ENCODE measurements around the gene EPHA5.

The EPHA5 gene

DNA sequence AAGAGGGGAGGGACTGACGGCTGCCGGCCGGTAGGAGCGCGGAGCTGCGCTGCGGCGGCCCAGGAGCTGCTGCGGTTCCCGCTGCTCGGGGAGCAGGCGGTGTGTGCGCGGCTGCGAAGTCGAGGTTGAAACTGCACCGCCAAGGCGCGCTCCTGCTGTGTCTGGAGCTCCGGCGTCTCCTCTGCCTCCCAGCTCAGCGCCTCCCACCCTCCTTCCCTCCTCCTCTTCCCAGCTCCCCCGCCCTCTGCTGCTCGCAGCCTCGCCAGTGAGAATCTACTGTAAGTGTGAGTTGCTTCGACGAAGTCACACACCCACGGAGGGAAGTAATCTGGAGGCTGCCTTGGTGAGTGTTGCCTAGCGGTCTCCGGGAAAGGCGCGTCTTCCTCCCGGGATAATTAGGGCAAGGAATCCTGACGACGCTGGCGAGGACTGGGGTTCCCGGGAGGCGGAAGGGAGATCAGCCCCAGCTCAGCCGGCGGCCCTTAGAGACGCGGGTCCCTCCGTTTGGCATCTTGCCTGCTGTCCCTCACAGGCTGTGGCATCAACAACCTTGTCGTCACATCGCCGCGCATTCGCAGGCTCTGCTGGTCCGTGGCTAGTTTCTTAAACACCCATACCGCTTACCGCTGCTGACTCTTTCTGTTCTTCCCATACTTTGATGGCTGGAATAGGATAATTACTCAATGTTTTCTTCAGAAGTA, at the start of gene EPHA5 (continued):
- TF ChIP-seq, protein P1, sequence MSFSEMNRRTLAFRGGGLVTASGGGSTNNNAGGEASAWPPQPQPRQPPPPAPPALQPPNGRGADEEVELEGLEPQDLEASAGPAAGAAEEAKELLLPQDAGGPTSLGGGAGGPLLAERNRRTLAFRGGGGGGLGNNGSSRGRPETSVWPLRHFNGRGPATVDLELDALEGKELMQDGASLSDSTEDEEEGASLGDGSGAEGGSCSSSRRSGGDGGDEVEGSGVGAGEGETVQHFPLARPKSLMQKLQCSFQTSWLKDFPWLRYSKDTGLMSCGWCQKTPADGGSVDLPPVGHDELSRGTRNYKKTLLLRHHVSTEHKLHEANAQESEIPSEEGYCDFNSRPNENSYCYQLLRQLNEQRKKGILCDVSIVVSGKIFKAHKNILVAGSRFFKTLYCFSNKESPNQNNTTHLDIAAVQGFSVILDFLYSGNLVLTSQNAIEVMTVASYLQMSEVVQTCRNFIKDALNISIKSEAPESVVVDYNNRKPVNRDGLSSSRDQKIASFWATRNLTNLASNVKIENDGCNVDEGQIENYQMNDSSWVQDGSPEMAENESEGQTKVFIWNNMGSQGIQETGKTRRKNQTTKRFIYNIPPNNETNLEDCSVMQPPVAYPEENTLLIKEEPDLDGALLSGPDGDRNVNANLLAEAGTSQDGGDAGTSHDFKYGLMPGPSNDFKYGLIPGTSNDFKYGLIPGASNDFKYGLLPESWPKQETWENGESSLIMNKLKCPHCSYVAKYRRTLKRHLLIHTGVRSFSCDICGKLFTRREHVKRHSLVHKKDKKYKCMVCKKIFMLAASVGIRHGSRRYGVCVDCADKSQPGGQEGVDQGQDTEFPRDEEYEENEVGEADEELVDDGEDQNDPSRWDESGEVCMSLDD (tag by site-specific recombination; IDR thresholded peaks at IDR 0.05): no peak
- peak; percentile 79 for TF ChIP-seq ZNF335 (tag by site-specific recombination; conservative IDR thresholded peaks at IDR 0.05)
- no peak for TF ChIP-seq ZNF792 (tag by site-specific recombination; IDR thresholded peaks at IDR 0.05)
- no peak for TF ChIP-seq ZNF223 (tag by site-specific recombination; IDR thresholded peaks at IDR 0.05)
- no peak for TF ChIP-seq ZNF544 (tag by site-specific recombination; IDR thresholded peaks at IDR 0.05)
- 0 out of 2 replicates have a peak, but pooled peaks have one; percentile 30 for TF ChIP-seq HOXD13 (CRISPR knock-in tag; IDR thresholded peaks at IDR 0.05; ENCODE audit: borderline replicate concordance)
- TF ChIP-seq, protein P2, sequence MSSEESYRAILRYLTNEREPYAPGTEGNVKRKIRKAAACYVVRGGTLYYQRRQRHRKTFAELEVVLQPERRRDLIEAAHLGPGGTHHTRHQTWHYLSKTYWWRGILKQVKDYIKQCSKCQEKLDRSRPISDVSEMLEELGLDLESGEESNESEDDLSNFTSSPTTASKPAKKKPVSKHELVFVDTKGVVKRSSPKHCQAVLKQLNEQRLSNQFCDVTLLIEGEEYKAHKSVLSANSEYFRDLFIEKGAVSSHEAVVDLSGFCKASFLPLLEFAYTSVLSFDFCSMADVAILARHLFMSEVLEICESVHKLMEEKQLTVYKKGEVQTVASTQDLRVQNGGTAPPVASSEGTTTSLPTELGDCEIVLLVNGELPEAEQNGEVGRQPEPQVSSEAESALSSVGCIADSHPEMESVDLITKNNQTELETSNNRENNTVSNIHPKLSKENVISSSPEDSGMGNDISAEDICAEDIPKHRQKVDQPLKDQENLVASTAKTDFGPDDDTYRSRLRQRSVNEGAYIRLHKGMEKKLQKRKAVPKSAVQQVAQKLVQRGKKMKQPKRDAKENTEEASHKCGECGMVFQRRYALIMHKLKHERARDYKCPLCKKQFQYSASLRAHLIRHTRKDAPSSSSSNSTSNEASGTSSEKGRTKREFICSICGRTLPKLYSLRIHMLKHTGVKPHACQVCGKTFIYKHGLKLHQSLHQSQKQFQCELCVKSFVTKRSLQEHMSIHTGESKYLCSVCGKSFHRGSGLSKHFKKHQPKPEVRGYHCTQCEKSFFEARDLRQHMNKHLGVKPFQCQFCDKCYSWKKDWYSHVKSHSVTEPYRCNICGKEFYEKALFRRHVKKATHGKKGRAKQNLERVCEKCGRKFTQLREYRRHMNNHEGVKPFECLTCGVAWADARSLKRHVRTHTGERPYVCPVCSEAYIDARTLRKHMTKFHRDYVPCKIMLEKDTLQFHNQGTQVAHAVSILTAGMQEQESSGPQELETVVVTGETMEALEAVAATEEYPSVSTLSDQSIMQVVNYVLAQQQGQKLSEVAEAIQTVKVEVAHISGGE (tag by site-specific recombination; conservative IDR thresholded peaks at IDR 0.05; ENCODE audit: low read depth): no peak
- TF ChIP-seq, protein P3, sequence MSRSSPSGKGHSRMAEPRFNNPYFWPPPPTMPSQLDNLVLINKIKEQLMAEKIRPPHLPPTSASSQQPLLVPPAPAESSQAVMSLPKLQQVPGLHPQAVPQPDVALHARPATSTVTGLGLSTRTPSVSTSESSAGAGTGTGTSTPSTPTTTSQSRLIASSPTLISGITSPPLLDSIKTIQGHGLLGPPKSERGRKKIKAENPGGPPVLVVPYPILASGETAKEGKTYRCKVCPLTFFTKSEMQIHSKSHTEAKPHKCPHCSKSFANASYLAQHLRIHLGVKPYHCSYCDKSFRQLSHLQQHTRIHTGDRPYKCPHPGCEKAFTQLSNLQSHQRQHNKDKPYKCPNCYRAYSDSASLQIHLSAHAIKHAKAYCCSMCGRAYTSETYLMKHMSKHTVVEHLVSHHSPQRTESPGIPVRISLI (tag by site-specific recombination; IDR thresholded peaks at IDR 0.05): no peak
- TF ChIP-seq ZNF221 (tag by site-specific recombination; IDR thresholded peaks at IDR 0.05; ENCODE audit: borderline replicate concordance): no peak
- TF ChIP-seq, protein P4, sequence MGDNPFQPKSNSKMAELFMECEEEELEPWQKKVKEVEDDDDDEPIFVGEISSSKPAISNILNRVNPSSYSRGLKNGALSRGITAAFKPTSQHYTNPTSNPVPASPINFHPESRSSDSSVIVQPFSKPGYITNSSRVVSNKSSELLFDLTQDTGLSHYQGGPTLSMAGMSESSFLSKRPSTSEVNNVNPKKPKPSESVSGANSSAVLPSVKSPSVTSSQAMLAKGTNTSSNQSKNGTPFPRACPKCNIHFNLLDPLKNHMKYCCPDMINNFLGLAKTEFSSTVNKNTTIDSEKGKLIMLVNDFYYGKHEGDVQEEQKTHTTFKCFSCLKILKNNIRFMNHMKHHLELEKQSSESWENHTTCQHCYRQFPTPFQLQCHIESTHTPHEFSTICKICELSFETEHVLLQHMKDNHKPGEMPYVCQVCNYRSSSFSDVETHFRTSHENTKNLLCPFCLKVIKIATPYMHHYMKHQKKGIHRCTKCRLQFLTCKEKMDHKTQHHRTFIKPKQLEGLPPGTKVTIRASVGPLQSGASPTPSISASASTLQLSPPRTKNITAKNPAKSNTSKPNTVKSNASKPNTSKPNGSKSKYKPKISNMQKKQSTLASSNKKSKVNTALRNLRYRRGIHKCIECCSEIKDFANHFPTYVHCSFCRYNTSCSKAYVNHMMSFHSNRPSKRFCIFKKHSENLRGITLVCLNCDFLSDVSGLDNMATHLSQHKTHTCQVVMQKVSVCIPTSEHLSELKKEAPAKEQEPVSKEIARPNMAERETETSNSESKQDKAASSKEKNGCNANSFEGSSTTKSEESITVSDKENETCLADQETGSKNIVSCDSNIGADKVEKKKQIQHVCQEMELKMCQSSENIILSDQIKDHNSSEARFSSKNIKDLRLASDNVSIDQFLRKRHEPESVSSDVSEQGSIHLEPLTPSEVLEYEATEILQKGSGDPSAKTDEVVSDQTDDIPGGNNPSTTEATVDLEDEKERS (tag by site-specific recombination; IDR thresholded peaks at IDR 0.05): no peak
- no peak for TF ChIP-seq ZNF654 (tag by site-specific recombination; IDR thresholded peaks at IDR 0.05; ENCODE audit: low read depth)
- TF ChIP-seq, protein P5, sequence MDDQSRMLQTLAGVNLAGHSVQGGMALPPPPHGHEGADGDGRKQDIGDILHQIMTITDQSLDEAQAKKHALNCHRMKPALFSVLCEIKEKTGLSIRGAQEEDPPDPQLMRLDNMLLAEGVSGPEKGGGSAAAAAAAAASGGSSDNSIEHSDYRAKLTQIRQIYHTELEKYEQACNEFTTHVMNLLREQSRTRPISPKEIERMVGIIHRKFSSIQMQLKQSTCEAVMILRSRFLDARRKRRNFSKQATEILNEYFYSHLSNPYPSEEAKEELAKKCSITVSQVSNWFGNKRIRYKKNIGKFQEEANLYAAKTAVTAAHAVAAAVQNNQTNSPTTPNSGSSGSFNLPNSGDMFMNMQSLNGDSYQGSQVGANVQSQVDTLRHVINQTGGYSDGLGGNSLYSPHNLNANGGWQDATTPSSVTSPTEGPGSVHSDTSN (CRISPR knock-in tag; IDR thresholded peaks at IDR 0.05): no peak
- TF ChIP-seq SP3 (tag by site-specific recombination; IDR thresholded peaks at IDR 0.05): peak; percentile 44
- TF ChIP-seq ZNF174 (tag by site-specific recombination; IDR thresholded peaks at IDR 0.05): no peak
- no peak for TF ChIP-seq ZBTB21 (tag by site-specific recombination; IDR thresholded peaks at IDR 0.05)
- TF ChIP-seq, protein P6, sequence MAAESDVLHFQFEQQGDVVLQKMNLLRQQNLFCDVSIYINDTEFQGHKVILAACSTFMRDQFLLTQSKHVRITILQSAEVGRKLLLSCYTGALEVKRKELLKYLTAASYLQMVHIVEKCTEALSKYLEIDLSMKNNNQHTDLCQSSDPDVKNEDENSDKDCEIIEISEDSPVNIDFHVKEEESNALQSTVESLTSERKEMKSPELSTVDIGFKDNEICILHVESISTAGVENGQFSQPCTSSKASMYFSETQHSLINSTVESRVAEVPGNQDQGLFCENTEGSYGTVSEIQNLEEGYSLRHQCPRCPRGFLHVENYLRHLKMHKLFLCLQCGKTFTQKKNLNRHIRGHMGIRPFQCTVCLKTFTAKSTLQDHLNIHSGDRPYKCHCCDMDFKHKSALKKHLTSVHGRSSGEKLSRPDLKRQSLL (tag by site-specific recombination; IDR thresholded peaks at IDR 0.05): peak; percentile 45; the same call in 1 of the 2 replicates
- peak; percentile 58 for TF ChIP-seq EGR2 (tag by site-specific recombination; IDR thresholded peaks at IDR 0.05; ENCODE audit: low read depth)
- TF ChIP-seq ZEB2 (tag by site-specific recombination; IDR thresholded peaks at IDR 0.05): no peak
- TF ChIP-seq ZNF768 (tag by site-specific recombination; IDR thresholded peaks at IDR 0.05): no peak
- TF ChIP-seq, protein P7, sequence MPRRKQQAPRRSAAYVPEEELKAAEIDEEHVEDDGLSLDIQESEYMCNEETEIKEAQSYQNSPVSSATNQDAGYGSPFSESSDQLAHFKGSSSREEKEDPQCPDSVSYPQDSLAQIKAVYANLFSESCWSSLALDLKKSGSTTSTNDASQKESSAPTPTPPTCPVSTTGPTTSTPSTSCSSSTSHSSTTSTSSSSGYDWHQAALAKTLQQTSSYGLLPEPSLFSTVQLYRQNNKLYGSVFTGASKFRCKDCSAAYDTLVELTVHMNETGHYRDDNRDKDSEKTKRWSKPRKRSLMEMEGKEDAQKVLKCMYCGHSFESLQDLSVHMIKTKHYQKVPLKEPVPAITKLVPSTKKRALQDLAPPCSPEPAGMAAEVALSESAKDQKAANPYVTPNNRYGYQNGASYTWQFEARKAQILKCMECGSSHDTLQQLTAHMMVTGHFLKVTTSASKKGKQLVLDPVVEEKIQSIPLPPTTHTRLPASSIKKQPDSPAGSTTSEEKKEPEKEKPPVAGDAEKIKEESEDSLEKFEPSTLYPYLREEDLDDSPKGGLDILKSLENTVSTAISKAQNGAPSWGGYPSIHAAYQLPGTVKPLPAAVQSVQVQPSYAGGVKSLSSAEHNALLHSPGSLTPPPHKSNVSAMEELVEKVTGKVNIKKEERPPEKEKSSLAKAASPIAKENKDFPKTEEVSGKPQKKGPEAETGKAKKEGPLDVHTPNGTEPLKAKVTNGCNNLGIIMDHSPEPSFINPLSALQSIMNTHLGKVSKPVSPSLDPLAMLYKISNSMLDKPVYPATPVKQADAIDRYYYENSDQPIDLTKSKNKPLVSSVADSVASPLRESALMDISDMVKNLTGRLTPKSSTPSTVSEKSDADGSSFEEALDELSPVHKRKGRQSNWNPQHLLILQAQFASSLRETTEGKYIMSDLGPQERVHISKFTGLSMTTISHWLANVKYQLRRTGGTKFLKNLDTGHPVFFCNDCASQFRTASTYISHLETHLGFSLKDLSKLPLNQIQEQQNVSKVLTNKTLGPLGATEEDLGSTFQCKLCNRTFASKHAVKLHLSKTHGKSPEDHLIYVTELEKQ (tag by site-specific recombination; IDR thresholded peaks at IDR 0.05; ENCODE audit: borderline replicate concordance): no peak
- TF ChIP-seq ZFP37 (tag by site-specific recombination; IDR thresholded peaks at IDR 0.05): no peak
- no peak for TF ChIP-seq ZNF629 (tag by site-specific recombination; IDR thresholded peaks at IDR 0.05)
- TF ChIP-seq YY1 (tag by site-specific recombination; IDR thresholded peaks at IDR 0.05): no peak

Data from HEK293 (cell line).